Body of pancreas (tissue), 4 donors: Measurements from ENCODE around the gene GLIPR1.

Experiments
- POLR2A ChIP-seq, 3 donors: fragments of 450-650 bp; IDR thresholded peaks; one replicate each; pipeline ENCODE4 v1.6.1; 2016; ENCODE audit warnings: antibody characterized with exemption in 3 of 3, mild to moderate bottlenecking in 2 of 3
- TF ChIP-seq, protein P1 (sequence below), 7 experiments: fragments of 450-650 bp in 4 of 7; fragments of 200-600 bp in 3 of 7; sonication (generic) in 3 of 7; IDR thresholded peaks; one replicate each; pipeline ENCODE4 v1.5.1; 2016 to 2019; ENCODE audit warnings: antibody characterized with exemption in 7 of 7

DNA sequence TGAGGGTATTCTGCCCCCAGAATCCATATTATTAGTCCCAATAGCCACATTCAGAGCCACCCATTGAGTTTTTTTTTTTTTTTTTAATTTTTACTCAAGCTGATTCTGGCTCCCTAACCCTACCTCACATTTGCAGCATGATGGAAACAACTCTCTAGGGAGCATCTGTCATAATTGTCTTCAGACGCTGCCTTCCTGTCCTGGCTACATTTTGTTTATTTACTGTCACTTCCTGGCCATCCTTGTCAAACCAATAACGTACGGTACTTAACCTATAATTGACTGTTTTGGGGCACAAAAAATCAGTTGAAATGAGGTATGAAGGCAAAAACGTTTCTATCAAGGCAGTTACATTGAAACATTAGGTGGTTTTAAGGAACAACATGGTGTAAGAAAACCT lies 2.1 kb downstream of the GLIPR1 start:
- TF ChIP-seq, protein P1, sequence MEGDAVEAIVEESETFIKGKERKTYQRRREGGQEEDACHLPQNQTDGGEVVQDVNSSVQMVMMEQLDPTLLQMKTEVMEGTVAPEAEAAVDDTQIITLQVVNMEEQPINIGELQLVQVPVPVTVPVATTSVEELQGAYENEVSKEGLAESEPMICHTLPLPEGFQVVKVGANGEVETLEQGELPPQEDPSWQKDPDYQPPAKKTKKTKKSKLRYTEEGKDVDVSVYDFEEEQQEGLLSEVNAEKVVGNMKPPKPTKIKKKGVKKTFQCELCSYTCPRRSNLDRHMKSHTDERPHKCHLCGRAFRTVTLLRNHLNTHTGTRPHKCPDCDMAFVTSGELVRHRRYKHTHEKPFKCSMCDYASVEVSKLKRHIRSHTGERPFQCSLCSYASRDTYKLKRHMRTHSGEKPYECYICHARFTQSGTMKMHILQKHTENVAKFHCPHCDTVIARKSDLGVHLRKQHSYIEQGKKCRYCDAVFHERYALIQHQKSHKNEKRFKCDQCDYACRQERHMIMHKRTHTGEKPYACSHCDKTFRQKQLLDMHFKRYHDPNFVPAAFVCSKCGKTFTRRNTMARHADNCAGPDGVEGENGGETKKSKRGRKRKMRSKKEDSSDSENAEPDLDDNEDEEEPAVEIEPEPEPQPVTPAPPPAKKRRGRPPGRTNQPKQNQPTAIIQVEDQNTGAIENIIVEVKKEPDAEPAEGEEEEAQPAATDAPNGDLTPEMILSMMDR (IDR thresholded peaks at IDR 0.05), result no peak
- no peak for TF ChIP-seq POLR2A (IDR thresholded peaks at IDR 0.05)
